Cardiac muscle cell (in vitro differentiated cells and primary cell): ENCODE measurements around the gene AQP2. TPM values are rescaled to one million over a fixed set of nuclear protein-coding genes. Genes with fewer than 3 reads are reported as not detected.

Source experiments
- DNase-seq, 2 donors: peaks; one replicate each; pipeline versions ENCODE4 v3.0.0 to v3.0.0-alpha.2; 2010 to 2017; ENCODE audit warnings: low read depth in 1 of 2, low spot score in 1 of 2
- H3K27ac ChIP-seq: fragments of 200-600 bp; sonication (generic); 2 replicates; pipeline ENCODE4 v1.5.1; 2016
- H3K27me3 ChIP-seq: fragments of 200-600 bp; sonication (generic); 2 replicates; pipeline ENCODE4 v1.6.0; 2016; ENCODE audit warnings: control low read depth
- H3K36me3 ChIP-seq: fragments of 200-600 bp; sonication (generic); 2 replicates; pipeline ENCODE4 v1.5.1; 2016; ENCODE audit warnings: control low read depth
- H3K4me1 ChIP-seq: fragments of 200-600 bp; sonication (generic); 2 replicates; pipeline ENCODE4 v1.8.1; 2017; ENCODE audit warnings: low read depth, mild to moderate bottlenecking, mixed run types
- H3K4me3 ChIP-seq: fragments of 200-600 bp; sonication (generic); 2 replicates; pipeline ENCODE4 v1.5.1; 2016; ENCODE audit warnings: mild to moderate bottlenecking
- H3K9me3 ChIP-seq: fragments of 200-600 bp; sonication (generic); 2 replicates; pipeline ENCODE4 v1.5.1; 2017; ENCODE audit warnings: low read depth, mild to moderate bottlenecking, control low read depth
- CTCF ChIP-seq: IDR thresholded peaks from 2 replicates; pipeline ENCODE4 v1.5.1; 2012; ENCODE audit warnings: low read depth, mild to moderate bottlenecking, low read length
- polyA plus RNA-seq: library from polyadenylated mRNA; unstranded; fragments of >200 nt; fragmentation: Nextera tagmentation; extraction: Ambion mirVana; gene quantifications from 2 replicates; pipeline ENCODE4 v1.2.1, GENCODE V29; 2016
- total RNA-seq: library from RNA; depleted of rRNA; stranded (reverse); fragments of >200 nt; gene quantifications from 2 replicates; pipeline ENCODE4 v1.2.3, GENCODE V29; 2016

Gene AQP2
- total and polyA plus RNA-seq, 2 experiments from 2014 or later = not detected

- Histone ChIP-seq H3K9me3 (no peaks in the 10 kb centered on the region), H3K36me3 (no peaks in the 10 kb centered on the region), H3K4me1 (peaks cover 16% of the 10 kb centered on the region), H3K4me3 (no peak overlapping the region), H3K27me3 (no peaks in the 10 kb centered on the region), H3K27ac (no peak overlapping the region)
- no peak for DNase-seq
- no peak for TF ChIP-seq CTCF
Observed at GRCh38 chr12:49972129-49972528, 21.6 kb downstream of the AQP2 start.

GRCh38 chr12:49972641-49973360 is 22.3 kb downstream of the AQP2 start, which contains the start of gene AQP6:
AQP6 (plus strand) TSS chr12:49972947; CDS start chr12:49973174, 227 bp downstream.
- Histone ChIP-seq H3K36me3 (no peaks in the 10 kb centered on the region), H3K27me3 (no peaks in the 10 kb centered on the region), H3K4me1 (peaks cover 16% of the 10 kb centered on the region), H3K9me3 (no peaks in the 10 kb centered on the region), H3K4me3 (no peak within 1 kb of the TSS), H3K27ac (no peak within 1 kb of the TSS)
- TF ChIP-seq CTCF = no peak
- no peak for DNase-seq

- H3K27me3 ChIP-seq = no peaks in the 10 kb centered on the region
- H3K9me3 ChIP-seq = no peaks in the 10 kb centered on the region
- H3K27ac ChIP-seq = no peak overlapping the region
- peaks cover 14% of the 10 kb centered on the region for H3K4me1 ChIP-seq
- DNase-seq = no peak
- H3K36me3 ChIP-seq = no peaks in the 10 kb centered on the region
- no peak overlapping the region for H3K4me3 ChIP-seq
- no peak for TF ChIP-seq CTCF
Observed at GRCh38 chr12:49973361-49973830, 22.9 kb downstream of the AQP2 start.

- H3K27me3 ChIP-seq = no peaks in the 10 kb centered on the region
- no peaks in the 10 kb centered on the region for H3K36me3 ChIP-seq
- no peak overlapping the region for H3K27ac ChIP-seq
- peak; percentile 77 for TF ChIP-seq CTCF
- H3K9me3 ChIP-seq = no peaks in the 10 kb centered on the region
- H3K4me3 ChIP-seq = no peak overlapping the region
- peak; percentile 75 to 82 for DNase-seq
- H3K4me1 ChIP-seq = peaks cover 13% of the 10 kb centered on the region
Observed at GRCh38 chr12:49974231-49974675, 23.7 kb downstream of the AQP2 start.

GRCh38 chr12:49974677-49975317 is 24.3 kb downstream of the AQP2 start:
- TF ChIP-seq CTCF = no peak
- Histone ChIP-seq H3K27ac (no peak overlapping the region), H3K36me3 (no peaks in the 10 kb centered on the region), H3K4me3 (no peak overlapping the region), H3K4me1 (peaks cover 15% of the 10 kb centered on the region), H3K27me3 (no peaks in the 10 kb centered on the region), H3K9me3 (no peaks in the 10 kb centered on the region)
- no peak for DNase-seq
